Measurements from ENCODE around the gene ZNF585A.
"Not testable (repeated sequence)": the region's sequence is repeated elsewhere in the genome, so short reads cannot be mapped to it uniquely, and the experiment has no call there.

The ZNF585A gene

DNA sequence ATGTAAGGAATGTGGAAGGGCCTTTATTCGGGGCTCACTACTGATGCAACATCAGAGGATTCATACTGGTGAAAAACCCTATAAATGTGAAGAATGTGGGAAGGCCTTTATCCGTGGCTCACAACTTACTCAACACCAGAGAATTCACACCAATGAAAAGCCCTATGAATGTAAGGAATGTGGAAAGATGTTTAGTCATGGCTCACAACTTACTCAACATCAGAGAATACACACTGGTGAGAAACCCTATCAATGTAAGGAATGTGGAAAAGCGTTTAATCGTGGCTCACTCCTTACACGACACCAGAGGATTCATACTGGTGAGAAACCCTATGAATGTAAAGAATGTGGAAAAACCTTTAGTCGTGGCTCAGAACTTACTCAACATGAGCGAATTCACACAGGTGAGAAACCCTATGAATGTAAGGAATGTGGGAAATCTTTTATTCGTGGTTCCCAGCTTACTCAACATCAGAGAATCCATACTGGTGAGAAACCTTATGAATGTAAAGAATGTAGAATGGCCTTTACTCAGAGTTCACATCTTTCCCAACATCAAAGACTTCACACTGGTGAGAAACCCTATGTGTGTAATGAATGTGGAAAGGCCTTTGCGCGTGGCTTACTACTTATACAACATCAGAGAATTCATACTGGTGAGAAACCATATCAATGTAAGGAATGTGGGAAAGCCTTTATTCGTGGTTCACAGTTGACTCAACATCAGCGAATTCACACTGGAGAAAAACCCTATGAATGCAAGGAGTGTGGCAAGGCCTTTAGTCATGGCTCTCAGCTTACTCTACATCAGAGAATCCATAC is 44.3 kb downstream of the ZNF585A start:
- Mint-ChIP-seq H3K27me3 (no peaks in the 10 kb centered on the region), H3K27ac (no peak overlapping the region), H3K4me3 (no peak overlapping the region), H3K9me3 (ENCODE audit: low read depth) (peaks cover 42% of the 10 kb centered on the region), H3K36me3 (peaks cover 64% of the 10 kb centered on the region), H3K4me1 (ENCODE audit: low read depth) (no peaks in the 10 kb centered on the region)

- peaks cover 36% of the 10 kb centered on the region for H3K9me3 Mint-ChIP-seq (ENCODE audit: low read depth)
- peaks cover 39% of the 10 kb centered on the region for H3K36me3 Mint-ChIP-seq
- not testable (repeated sequence) for H3K27ac Mint-ChIP-seq; H3K4me1 Mint-ChIP-seq (ENCODE audit: low read depth); H3K27me3 Mint-ChIP-seq; H3K4me3 Mint-ChIP-seq
Observed at GRCh38 chr19:37122093-37122492, 50.4 kb downstream of the ZNF585A start.

DNA sequence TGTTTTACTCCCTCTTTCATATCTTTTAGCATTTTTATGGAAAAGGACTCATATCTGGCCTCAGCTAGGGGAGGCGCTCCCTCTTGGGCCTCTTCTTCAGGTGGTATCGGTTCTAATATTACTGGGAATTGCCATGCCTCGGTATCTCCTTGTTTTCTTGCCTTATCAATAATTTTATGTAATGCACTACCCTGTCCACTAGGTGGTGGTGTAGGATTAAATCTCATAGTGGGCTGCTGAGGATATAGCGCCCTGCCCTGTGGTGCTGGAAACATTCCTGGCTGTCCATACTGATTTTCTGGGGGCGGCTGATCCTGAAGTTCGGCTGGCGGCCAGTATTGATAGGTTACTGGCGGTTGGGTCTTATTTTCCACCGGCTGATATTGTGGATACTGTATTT is 58.5 kb downstream of the ZNF585A start:
- H3K36me3 Mint-ChIP-seq: peaks cover 66% of the 10 kb centered on the region
- no peak overlapping the region for H3K27ac Mint-ChIP-seq
- no peaks in the 10 kb centered on the region for H3K4me1 Mint-ChIP-seq (ENCODE audit: low read depth)
- no peaks in the 10 kb centered on the region for H3K27me3 Mint-ChIP-seq
- H3K4me3 Mint-ChIP-seq: no peak overlapping the region
- peaks cover 32% of the 10 kb centered on the region for H3K9me3 Mint-ChIP-seq (ENCODE audit: low read depth)

- not testable (repeated sequence) for H3K4me1 Mint-ChIP-seq (ENCODE audit: low read depth); H3K27me3 Mint-ChIP-seq; H3K4me3 Mint-ChIP-seq; H3K27ac Mint-ChIP-seq
- peaks cover 86% of the 10 kb centered on the region for H3K36me3 Mint-ChIP-seq
- H3K9me3 Mint-ChIP-seq (ENCODE audit: low read depth): peaks cover 42% of the 10 kb centered on the region
Observed at GRCh38 chr19:37111753-37112152, 60.7 kb downstream of the ZNF585A start.

- not testable (repeated sequence) for H3K4me1 Mint-ChIP-seq (ENCODE audit: low read depth); H3K27me3 Mint-ChIP-seq; H3K4me3 Mint-ChIP-seq; H3K27ac Mint-ChIP-seq
- Mint-ChIP-seq H3K36me3 (peaks cover 83% of the 10 kb centered on the region), H3K9me3 (ENCODE audit: low read depth) (peaks cover 40% of the 10 kb centered on the region)
Observed at GRCh38 chr19:37104135-37104534, 68.4 kb downstream of the ZNF585A start.

GRCh38 chr19:37098570-37098969 is 73.9 kb downstream of the ZNF585A start:
- no peak overlapping the region for H3K27ac Mint-ChIP-seq
- H3K4me3 Mint-ChIP-seq: no peak overlapping the region
- H3K9me3 Mint-ChIP-seq (ENCODE audit: low read depth): peaks cover 35% of the 10 kb centered on the region
- no peaks in the 10 kb centered on the region for H3K27me3 Mint-ChIP-seq
- H3K4me1 Mint-ChIP-seq (ENCODE audit: low read depth): no peaks in the 10 kb centered on the region
- peaks cover 79% of the 10 kb centered on the region for H3K36me3 Mint-ChIP-seq

DNA sequence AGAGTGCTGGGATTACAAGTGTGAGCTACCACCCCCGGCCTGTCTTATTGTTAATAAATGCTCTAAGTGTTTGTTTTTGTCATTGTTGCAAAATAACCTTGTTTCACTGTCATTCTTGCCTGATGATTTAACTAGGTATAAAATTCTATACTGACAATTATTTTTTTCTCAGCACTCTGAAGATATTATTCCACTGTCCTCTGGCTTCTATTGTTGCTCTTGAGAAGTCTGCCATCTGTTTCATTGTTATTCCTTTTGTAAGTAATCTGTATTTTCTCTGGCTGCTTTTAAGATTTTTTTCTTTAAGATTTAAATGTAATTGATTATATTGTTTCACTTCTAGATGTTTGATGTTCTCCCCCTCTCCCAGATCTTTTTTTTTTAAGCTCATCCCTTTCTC is 76.6 kb downstream of the ZNF585A start:
- H3K27ac Mint-ChIP-seq: no peak overlapping the region
- H3K4me3 Mint-ChIP-seq: no peak overlapping the region
- no peaks in the 10 kb centered on the region for H3K27me3 Mint-ChIP-seq
- H3K9me3 Mint-ChIP-seq (ENCODE audit: low read depth): peaks cover 28% of the 10 kb centered on the region
- H3K4me1 Mint-ChIP-seq (ENCODE audit: low read depth): no peaks in the 10 kb centered on the region
- H3K36me3 Mint-ChIP-seq: peaks cover 78% of the 10 kb centered on the region

Measured in activated naive CD8-positive, alpha-beta T cell (primary cell).